Prostate gland (tissue), 2 donors: ENCODE results near the gene MGRN1.

Experiments used
- POLR2A ChIP-seq: fragments of 450-650 bp; IDR thresholded peaks from one replicate; pipeline ENCODE4 v1.6.1; 2016; ENCODE audit warnings: antibody characterized with exemption, mild to moderate bottlenecking
- POLR2AphosphoS5 ChIP-seq: sonication (generic); formaldehyde crosslinking; IDR thresholded peaks from one replicate; pipeline ENCODE4 v1.6.1; 2017; ENCODE audit warnings: antibody characterized with exemption
- TF ChIP-seq, protein P1 (sequence below), 4 experiments: fragments of 200-600 bp in 2 of 4; fragments of 450-650 bp in 2 of 4; sonication (generic) in 2 of 4; IDR thresholded peaks; 1 replicate in 3 of 4; 2 replicates in 1 of 4; pipeline ENCODE4 v1.5.1; 2016 to 2019; ENCODE audit warnings: antibody characterized with exemption in 4 of 4, mild to moderate bottlenecking in 2 of 4, moderate library complexity in 2 of 4

DNA sequence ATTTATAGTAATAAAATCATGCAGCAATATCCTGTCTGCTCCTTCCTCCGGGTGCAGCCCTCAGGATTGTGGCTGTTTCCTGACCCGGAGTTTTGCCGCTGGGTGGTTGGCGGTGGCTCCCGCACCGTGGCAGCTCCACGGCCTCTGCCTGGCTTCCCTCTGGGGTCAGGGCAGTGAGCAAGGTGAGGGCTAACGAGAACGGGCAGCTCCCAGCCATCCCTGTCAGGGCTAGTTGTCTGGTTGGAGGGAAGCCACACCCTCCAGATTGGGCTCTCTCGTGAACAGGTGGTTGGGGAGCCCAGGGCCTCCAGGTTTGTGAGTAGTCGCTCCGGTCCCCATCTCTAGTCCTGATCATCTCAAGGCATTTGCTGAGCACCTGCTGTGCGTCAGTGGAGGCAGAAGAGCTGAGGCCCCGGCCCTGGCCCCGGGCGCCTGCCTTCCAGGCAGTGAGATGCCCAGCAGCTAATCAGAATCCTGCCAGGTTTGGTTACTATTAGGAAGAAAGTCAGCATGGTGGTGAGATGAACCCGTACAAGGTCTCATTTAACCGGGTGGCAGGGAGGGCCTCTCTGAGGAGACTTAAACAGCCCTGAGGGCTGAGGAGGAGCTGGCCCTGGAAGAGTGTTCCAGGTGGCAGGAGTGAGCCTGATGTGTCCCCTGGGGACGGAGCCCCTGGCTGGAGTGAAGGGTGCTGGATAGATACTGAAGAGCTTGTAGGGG lies 66.5 kb downstream of the MGRN1 start:
- TF ChIP-seq POLR2A = no peak
- TF ChIP-seq, protein P1, sequence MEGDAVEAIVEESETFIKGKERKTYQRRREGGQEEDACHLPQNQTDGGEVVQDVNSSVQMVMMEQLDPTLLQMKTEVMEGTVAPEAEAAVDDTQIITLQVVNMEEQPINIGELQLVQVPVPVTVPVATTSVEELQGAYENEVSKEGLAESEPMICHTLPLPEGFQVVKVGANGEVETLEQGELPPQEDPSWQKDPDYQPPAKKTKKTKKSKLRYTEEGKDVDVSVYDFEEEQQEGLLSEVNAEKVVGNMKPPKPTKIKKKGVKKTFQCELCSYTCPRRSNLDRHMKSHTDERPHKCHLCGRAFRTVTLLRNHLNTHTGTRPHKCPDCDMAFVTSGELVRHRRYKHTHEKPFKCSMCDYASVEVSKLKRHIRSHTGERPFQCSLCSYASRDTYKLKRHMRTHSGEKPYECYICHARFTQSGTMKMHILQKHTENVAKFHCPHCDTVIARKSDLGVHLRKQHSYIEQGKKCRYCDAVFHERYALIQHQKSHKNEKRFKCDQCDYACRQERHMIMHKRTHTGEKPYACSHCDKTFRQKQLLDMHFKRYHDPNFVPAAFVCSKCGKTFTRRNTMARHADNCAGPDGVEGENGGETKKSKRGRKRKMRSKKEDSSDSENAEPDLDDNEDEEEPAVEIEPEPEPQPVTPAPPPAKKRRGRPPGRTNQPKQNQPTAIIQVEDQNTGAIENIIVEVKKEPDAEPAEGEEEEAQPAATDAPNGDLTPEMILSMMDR (IDR thresholded peaks at IDR 0.05) = no peak
- no peak for TF ChIP-seq POLR2AphosphoS5
